Lower leg skin (tissue), 3 donors: Measurements from ENCODE around the gene ATP6V0D1.

Experiments used
- POLR2A ChIP-seq, 2 donors: fragments of 450-650 bp; IDR thresholded peaks; one replicate each; pipeline ENCODE4 v1.6.1; 2016 to 2017; ENCODE audit warnings: antibody characterized with exemption in 2 of 2, mild to moderate bottlenecking in 1 of 2, moderate library complexity in 1 of 2
- TF ChIP-seq, protein P1 (sequence below), 3 donors: fragments of 450-650 bp; IDR thresholded peaks; one replicate each; pipeline ENCODE4 v1.5.1; 2016; ENCODE audit warnings: antibody characterized with exemption in 3 of 3, mild to moderate bottlenecking in 3 of 3, moderate library complexity in 2 of 3

DNA sequence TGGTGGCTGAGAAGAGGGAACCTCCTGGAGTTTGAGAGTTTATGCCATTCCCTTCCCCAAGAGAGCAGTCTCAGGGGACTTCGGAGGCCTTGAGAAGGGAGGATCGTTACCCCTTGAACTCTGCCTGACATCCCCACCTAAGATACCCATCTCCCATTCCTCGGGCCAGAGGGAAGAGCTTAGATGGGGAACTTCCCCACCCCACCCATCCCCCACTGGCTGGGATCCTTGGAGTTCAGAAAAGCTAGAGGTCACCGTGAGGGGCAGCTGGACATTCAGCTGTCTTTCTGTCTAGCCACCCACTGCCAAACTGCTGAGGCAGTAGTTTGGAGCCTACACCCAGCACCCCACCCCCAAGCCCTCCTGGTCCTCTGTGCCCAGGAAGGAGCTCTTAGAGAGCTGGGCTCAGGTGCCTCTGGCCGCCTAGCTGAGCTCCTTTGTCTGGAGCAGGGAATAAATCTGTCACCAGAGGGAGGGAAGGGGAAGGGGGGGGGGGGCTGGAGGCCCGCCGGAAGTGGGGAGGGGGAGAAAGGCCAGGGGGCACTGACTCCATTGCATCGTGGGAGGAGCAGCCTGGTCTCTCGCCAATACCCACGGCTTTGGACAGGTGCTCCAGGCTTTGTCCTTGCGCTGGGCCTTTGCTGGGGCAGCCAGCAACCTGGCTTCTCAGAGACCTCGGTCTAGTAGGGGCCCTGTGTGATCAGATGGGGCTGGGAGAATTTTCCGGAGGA is 49.0 kb downstream of the ATP6V0D1 start:
- TF ChIP-seq, protein P1, sequence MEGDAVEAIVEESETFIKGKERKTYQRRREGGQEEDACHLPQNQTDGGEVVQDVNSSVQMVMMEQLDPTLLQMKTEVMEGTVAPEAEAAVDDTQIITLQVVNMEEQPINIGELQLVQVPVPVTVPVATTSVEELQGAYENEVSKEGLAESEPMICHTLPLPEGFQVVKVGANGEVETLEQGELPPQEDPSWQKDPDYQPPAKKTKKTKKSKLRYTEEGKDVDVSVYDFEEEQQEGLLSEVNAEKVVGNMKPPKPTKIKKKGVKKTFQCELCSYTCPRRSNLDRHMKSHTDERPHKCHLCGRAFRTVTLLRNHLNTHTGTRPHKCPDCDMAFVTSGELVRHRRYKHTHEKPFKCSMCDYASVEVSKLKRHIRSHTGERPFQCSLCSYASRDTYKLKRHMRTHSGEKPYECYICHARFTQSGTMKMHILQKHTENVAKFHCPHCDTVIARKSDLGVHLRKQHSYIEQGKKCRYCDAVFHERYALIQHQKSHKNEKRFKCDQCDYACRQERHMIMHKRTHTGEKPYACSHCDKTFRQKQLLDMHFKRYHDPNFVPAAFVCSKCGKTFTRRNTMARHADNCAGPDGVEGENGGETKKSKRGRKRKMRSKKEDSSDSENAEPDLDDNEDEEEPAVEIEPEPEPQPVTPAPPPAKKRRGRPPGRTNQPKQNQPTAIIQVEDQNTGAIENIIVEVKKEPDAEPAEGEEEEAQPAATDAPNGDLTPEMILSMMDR (IDR thresholded peaks at IDR 0.05), result no peak
- TF ChIP-seq POLR2A (IDR thresholded peaks at IDR 0.05), result no peak
